ENCODE measurements around the gene SYNGAP1. TPM values are rescaled to one million over a fixed set of nuclear protein-coding genes. Genes with fewer than 3 reads are reported as not detected.

Gene SYNGAP1
- total and polyA plus RNA-seq, 9 of the 15 experiments (the other 6 are each of a cell fraction or from before 2014, with no cell fraction given), result 0.01 to 22.8 (median 3.2) TPM

- TF ChIP-seq ZBTB40 (IDR thresholded peaks at IDR 0.05) (peak; percentile 95), ZBTB40 (CRISPR knock-in tag; IDR thresholded peaks at IDR 0.05) (no peak), NCOA1 (IDR thresholded peaks at IDR 0.05; ENCODE audit: low read depth) (peak; percentile 86), MGA (IDR thresholded peaks at IDR 0.05) (peak; percentile 96), HLTF (IDR thresholded peaks at IDR 0.05) (0 out of 2 replicates have a peak, but pooled peaks have one; percentile 20)
Observed at GRCh38 chr6:33391278-33391921, 28.5 kb upstream of the SYNGAP1 start, which contains the start of gene KIFC1 (continued).
